ENCODE measurements around the gene DLGAP4.

Gene DLGAP4, protein sequence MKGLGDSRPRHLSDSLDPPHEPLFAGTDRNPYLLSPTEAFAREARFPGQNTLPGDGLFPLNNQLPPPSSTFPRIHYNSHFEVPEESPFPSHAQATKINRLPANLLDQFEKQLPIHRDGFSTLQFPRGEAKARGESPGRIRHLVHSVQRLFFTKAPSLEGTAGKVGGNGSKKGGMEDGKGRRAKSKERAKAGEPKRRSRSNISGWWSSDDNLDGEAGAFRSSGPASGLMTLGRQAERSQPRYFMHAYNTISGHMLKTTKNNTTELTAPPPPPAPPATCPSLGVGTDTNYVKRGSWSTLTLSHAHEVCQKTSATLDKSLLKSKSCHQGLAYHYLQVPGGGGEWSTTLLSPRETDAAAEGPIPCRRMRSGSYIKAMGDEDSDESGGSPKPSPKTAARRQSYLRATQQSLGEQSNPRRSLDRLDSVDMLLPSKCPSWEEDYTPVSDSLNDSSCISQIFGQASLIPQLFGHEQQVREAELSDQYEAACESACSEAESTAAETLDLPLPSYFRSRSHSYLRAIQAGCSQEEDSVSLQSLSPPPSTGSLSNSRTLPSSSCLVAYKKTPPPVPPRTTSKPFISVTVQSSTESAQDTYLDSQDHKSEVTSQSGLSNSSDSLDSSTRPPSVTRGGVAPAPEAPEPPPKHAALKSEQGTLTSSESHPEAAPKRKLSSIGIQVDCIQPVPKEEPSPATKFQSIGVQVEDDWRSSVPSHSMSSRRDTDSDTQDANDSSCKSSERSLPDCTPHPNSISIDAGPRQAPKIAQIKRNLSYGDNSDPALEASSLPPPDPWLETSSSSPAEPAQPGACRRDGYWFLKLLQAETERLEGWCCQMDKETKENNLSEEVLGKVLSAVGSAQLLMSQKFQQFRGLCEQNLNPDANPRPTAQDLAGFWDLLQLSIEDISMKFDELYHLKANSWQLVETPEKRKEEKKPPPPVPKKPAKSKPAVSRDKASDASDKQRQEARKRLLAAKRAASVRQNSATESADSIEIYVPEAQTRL
- total RNA-seq, result 17.8 to 73.6 (median 35.6) reads per million in 18 experiments

DNA sequence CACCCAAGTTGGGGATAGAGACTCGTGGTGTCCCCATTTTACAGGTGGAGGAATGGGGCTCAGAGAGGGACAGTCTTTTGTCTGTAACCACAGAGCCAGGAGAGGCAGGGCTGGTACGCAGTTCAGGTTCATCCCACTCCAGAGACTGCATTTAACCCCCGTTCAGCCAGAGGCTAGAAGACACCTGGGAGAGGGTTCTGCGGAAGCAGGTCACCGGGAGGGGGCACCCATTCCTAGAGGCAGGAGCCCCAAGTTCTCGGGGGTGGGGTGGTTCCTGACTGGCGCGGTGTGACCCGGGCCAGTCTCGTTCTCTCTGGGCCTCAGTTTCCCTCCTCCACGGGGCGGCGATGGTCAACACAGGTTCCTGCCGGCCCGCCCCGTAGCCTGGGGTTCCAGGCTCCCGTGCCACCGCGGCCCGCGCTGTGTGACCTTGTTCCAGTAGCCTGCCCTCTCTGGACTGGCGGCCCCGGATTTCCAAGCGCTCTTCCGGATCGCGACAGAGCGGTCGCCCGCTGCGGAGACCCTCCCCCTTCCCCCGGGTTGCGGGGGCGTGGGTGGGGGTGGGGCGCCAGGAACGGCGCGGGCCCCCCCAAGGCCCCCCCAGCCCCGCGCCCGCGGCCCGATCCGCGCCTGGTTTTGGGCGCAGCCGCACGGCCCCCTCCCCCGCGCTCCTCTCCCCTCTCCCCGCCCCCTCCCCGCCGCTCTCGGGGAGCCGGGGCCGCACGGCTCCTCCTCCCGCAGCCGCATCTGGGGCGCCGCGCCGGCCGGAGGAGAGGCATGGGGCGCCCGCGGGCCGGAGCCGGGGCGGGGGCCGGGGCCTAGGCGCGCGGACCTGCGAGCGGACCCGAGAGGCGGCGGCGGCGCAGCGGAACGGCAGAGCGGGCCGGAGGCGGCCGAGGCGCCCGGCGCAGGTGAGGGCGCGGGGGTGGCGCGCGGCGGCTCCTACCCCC is at the start of gene DLGAP4:
Gene DLGAP4 (plus strand): TSS at position 738 of the 950 bp plus-strand sequence. CDS start 125,379 bp downstream, outside the sequence.
- DNase-seq, result no peak

DNA sequence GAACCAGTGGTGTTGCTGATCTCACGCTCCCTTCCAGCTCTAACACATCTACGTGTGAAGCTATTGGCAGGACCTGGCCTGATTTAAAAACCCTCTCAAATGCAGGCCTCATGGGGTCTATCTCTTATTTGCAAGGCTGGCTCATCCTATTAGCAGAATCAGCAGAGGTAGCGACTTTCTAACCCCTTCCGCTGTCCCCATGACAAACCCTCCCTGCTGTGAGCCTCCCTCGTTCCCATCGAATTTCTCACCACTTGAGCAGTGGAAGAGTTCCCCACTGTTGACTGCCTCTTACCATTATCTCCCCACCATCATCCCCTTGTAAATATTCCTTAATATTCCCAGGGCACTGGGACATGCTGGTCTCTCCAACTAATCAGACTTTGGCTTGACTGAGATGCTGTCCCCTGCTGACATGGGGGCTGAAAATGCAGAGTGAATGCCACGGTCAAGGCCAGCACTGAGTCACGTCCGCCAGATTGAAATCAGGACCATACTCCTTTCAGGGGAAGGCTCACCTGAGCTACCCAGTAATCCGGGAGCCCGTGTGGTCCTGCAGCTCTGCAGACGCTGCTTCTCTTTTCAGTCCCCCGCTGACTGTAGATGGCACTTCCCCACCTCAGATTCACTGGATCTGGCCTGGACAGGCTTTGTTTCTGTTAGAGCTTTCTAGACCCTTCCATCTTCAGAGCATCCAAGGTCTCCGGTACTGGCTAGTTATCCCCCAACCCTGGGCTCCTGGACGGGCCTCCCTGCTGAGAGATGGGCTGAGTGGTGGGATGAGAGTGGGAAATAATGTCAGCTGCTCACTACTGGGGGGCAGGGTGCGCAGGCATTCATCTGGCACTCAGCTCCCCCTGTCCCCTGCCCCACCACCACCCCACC is 46.7 kb upstream of the DLGAP4 start:
- DNase-seq, result no peak

DNA sequence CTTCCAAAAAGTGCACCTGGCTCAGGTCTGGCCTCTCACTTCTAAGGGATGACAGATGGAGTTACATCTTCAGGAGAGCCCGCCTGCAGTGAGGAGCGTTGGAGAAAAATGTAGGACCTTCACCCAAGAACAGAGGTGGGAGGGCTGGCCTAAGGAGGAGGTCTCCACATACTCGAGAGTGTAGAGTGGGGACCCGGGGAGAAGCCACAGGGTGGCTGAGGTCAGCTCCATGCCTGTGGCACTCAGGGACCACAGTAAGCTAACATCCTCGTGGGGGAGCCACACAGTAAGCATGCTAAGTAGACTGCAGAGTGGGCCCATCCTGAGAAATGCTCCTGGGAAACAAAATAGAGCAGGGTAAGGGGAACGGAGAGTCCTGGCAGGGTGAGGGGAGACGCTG is 45.8 kb upstream of the DLGAP4 start:
- DNase-seq, result no peak

DNA sequence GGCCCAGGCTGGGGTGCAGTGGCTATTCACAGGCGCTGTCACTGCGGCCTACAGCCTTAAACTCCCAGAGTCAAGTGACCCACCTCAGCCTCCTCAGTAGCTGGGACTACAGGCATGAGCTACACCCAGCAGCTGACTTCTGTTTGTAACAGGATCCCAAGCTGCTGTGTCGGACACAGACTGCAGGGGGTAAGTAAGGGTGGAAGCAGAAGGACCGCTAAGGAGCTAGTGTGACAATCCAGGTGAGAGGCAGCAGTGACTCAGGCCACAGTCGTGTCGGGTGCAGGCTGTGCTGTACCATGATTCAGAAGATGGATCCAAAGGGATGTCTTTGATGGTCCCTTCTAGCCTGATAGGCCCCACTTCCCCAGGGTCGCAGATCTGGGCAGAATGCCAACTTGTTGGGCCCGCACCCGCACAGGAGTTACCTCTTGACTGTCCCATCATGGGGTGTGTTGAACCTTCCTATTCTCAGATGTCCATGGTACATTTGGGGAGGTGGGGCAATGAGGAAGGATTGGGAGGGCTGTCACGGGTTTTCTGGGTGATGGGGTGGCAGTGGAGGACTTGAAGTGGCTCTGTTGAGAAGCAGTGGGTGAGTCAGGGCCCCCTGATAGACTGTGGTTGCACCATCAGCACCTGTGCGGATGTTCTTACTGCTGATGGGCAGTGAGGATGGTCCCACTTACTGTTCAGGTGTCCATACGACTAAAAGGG is 44.6 kb upstream of the DLGAP4 start:
- no peak for DNase-seq

DNA sequence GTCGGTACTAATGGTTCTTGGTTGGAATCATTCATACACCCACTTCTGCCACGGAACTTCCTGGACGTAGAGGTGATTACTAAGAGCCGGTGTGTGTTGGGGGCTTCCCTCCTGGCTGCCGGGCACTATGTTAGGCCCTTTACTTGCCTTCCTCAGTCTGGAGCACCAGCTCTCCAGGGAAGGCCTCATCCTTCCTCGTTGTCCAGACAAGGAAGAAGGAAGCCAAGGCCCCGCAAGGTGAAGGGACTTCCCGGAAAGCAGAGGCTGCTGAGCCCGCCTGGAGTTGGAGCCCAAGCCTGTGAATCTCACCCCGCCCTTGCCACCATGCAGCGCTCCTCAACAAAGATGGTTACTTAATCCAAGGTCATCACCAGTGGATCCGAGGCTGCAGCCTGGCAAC is 43.7 kb upstream of the DLGAP4 start:
- no peak for DNase-seq

DNA sequence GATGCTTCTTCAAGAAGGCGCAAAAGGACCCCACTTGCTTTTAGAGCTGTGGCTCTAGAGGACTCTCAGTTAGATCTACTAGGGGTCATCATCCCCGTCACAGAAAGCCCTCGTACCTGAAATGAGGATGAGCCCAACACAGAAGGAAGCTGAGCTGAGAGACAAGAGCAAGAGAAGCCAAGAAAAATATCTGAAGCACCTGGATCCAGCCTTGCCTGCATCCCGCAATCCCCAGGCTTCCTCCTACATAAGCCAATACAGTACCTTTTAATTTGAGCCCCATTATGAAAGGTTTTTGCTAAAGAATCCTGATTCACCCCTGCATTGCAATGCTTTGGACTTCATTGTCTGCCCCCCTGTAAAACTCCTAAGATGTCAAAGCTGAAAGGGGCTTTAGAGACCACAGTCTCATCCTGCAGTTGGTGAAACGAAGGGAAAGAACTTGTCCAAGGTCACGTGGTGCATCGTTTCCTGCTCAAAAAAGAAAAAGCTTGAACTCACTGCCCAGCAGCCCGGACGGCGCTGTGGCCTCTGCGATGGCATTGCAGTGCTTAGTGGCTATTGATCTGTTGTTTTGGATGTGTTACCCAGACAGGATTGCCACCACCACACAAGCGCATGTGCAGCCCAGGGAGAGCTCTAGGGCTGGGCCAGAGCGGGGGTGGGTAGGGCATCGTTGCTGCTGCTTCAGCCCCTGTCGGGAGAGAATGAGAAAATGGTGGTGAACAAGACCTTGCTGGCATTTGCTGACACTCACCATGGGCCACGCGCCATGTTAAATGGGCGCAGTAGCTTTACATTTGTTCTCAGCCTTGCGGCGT is 41.5 kb upstream of the DLGAP4 start:
- no peak for DNase-seq

DNA sequence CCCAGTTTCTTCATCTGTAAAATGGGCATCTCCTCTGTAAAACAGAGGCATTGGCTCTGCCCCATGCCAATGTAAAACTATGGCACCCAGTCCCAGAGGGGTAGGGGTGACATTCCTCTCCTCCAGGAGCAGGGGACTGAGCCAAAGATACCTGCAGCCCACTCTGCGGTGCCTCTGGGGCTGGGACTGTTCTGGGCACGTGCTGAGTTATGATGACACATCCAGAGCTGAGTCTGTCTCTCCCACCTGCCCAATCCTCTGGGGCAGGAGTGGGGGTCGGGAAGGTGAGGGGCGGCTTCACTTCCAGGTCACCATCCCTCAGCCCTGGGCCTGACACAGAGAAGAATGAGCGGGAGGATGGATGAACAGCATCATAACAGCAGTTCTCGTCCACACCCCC is 40.0 kb upstream of the DLGAP4 start:
- DNase-seq, result no peak

DNA sequence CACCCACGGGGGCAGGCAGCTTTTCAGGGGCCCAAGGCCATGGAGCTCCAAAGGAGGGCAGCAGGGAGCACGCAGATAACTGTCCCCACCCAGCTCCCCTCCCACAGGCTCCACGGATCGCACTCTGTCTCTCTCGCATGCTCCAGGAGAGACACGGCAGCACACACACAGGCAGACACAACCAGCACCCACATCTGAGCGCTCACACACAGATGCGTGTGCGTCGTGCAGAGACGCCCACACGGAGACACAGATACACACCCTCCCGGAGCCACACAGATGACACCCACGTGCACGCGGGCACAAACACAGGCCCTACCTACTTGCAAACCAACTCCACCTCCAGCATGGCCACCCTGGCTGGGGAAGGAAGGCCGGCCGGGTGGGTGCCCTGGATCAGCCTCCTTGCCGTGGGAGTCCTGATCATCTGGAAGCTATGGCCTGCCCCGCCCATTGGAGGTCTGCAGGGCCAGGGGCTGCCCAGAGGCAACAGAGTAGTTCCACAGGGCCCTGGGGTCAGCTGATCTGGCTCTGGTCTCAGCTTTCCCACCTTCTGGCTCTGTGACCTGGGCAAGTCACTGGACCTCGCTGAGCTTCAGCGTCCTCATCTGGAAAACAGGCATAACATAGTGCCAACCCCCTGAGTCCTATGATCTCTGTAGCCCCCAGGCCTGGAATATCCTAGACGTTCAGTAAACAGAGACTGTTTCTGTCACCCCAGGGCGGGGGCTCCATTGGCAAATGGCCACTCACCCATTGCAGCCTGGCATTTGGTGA is 38.3 kb upstream of the DLGAP4 start:
- no peak for DNase-seq

DNA sequence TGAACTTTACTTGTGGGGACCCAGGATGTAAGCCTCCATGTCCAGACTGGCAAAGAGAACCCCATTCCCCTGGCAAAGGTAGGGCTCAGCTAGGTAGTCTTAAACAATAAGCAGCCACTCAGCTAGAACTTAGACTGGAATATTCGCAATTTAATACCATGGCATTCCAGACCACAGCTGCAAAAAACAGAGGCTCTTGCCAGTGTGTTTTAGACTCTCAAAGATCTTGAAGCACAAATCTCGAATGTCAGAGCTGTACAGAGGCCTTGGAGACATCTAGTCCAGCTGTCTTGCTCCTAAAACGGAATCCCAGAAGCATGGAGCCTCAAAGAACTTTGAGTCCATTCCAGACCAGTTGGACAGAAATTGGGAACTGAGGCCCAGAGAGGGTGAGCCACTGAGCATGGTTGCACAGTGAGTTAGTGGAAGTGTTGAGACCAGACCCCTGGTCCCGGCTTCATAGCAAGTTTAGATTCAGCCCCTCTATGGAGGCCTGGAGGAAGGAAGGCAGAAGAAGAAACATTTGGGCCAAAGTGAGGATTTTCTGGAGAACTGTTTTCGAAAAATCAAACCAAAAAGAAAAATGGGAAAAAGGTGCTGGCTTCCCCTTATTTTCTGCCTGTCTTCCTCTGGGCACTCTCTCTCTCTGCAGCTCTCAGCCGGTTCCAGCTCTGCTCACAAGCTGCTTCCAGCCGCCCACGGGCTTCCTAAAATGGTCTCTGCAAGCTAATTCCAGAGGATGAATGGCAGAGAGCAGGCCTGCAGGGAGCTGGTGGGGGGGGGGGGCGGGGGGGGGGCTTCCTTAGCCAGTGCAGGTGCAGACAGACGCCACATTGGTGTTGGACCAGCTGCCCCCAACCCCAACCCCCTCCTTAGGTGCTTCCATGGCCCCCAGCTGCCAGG is 37.4 kb upstream of the DLGAP4 start:
- no peak for DNase-seq

DNA sequence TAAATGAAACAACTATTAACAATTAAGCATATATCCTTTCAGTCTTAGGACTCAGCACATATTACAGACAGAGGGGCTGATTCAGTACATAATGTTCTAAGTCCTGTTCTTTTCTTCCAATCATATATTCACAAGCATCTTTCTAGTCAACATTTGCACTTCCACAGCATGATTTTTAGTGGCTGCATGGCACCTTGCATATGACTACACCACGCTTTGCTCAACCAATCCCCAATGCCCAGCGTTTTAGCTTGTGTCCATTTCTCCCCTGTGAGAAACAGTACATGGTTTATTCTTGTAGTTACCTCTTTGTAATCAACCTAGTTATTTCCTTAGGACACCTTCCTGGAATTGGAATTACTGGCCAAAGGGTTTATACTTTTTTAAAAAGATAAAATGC is 36.6 kb upstream of the DLGAP4 start:
- no peak for DNase-seq

DNA sequence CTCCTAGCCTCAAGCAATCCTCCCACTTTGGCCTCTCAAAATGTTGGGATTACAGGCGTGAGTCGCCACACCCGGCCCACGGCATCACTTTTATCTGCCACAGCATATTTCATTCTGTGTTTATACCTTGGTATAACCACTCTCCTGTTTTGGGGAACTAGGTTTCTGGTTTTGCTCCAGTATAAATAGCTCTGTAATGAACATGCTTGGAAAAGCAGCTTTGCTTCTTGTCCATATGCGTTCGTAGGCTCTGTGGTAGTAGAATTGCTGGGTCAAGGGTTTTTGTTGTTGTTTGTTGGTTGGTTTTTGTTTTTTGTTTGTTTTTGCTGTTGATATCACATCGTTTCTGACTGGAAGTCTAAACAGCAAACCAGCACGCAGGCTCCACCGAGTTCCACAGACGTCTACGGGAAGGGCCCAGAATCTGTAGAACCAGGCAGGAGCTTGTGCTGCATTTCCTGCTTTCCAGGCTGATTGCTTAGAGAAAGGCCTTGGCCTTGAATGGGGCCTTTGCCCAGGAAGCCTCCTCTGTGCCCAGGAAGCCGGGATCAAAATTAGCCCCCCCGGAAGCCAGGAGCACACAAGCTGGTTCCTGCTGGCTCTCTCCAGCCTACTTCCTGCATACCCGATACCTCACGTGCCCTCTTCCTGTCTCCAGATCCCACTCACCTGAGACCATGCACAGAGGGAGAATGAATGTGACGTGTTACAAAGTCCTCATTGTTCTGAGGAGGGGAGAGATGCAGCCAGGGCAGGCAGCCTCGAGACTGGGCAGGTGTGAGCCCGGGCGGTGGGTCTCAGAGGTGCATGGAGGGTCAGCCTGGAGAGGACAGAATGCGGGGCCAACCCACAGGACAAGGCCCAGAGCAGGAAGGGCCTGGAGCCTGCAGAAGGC is 35.1 kb upstream of the DLGAP4 start:
- no peak for DNase-seq

DNA sequence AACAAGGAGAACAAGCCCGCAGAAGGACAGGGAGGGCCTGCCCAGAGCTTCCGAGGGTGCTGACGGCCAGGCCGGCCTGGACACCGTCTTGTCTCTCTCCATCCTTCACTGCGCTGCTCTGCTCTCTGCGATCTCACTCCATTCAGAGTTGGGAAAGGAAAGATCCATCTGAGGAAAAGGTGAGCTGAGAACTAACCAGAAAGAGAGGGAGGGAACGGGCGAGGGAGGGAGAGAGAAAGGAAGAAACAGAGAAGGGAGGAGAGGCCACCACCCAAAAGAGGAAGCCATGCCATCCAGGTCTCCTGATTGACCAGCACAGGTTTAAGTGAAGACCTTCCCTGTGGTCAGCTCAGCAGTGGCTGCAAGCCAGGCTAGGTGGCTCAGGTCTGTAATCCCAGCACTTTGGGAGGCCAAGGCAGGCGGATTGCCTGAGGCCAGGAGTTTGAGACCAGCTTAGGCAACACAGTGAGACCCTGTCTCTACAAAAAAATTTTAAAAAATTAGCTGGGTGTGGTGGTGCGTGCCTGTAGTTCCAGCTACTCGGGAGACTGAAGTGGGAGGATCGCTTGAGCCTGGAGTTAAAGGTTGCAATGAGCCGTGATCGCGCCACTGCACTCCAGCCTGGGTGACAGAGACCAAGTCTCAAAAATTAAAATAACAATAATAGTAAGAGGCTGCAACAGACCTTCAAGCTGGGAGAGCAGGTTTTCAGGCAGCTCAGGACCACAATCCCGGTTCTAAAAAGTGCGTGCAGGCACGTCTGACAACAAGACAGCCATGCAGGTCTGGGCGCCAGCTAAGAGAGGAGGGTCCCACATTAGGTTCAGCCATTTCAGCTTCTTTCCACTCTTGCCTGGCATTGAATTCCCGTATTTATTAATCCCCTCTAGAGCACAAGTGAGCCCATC is 34.2 kb upstream of the DLGAP4 start:
- DNase-seq, result no peak

DNA sequence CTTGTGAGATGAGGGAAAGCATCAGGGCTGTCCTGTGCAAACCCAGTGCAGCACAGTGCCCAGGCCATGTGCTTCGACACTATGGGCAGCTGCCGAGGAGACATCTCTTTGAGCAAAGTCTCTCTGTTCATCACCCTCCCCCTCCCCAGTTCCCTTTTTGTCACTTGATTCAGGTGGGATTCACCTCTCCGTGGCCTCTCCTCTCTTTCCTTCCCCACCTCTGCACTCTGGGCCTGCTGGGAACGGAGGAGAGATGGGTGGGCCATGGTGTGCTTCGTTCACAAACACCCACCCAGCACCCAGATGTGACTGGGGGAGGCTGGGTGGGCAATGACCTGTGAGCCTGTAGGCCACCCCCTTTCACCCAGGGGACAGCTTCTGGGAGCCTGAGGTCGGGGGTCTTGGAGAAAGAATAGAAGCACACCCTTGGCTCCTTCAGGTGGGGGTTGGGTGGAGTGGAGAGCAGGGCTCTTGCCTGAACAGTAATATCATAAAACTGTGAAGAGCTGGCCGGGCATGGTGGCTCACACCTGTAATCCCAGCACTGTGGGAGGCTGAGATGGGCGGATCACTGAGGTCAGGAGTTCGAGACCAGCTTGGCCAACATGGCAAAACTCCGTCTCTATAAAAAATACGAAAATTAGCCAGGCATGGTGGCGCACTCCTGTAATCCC is 33.5 kb upstream of the DLGAP4 start:
- DNase-seq, result no peak

DNA sequence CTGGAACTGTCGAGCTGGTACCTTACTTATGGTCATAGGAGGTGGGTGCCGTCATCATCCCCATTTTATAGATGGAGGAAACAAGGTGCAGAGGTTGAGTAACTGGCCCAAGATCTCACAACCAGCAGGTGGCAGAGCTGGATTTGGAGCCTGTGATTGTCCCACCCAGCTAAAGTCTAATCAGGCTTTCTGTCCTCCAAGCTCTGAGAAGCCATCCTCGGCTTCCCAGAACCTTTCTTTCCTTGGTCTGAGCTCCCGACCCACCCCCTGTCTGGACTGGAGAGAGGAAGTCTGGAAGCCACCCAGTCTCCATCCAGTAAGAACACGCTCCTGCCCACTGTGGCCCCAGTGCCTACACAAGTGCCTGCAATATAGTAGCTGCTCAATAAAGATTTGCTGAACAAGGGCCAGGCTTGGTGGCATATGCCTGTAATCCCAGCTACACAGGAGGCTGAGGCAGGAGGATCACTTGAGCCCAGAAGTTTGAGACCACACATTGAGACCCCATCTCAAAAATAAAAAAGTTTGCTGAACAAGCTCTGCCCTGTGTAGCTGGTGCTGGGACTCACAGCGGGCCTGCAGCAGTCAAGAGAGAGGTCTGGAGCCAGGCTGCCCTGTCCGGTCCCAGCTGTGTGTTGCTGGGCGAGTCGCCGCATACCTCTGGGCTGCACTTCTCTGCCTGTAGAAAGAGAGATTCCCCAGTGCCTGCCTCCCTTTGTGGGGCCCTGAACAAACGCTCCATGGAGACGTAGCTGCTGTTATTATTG is 32.5 kb upstream of the DLGAP4 start:
- DNase-seq, result peak in 1 of 2 donors; percentile 16

Measured in inflammatory macrophage (primary cell).